VCaP (cell line): ENCODE data around the gene RBBP4.
A peak's percentile ranks its signal among the peaks of the same experiment; 100 is the strongest.

Source experiments
- H3K27ac ChIP-seq: fragments of 450-650 bp; 2 replicates; pipeline ENCODE4 v1.5.1; 2017
- CTCF ChIP-seq: fragments of 450-650 bp; conservative IDR thresholded peaks from 2 replicates; pipeline ENCODE4 v1.5.1; 2017; ENCODE audit warnings: mild to moderate bottlenecking, moderate library complexity

Gene RBBP4

GRCh38 chr1:32701421-32701911, 50.5 kb downstream of the RBBP4 start:
- TF ChIP-seq CTCF, result no peak
- H3K27ac ChIP-seq, result no peak overlapping the region

- TF ChIP-seq CTCF, result no peak
- peak overlapping the region; percentile 44; the same call in 1 of the 2 replicates for H3K27ac ChIP-seq
Measured at GRCh38 chr1:32701951-32702598, 51.1 kb downstream of the RBBP4 start.

GRCh38 chr1:32702599-32703478, 51.8 kb downstream of the RBBP4 start, which contains the start of gene SYNC:
TSS of gene SYNC (minus strand) at chr1:32702770. CDS start at chr1:32702660, 110 bp downstream.
- peak within 1 kb of the TSS; percentile 44; the same call in 1 of the 2 replicates for H3K27ac ChIP-seq
- no peak for TF ChIP-seq CTCF

GRCh38 chr1:32703479-32704291, 52.7 kb downstream of the RBBP4 start:
- no peak for TF ChIP-seq CTCF
- H3K27ac ChIP-seq, result no peak overlapping the region

- no peak for TF ChIP-seq CTCF
- no peak overlapping the region for H3K27ac ChIP-seq
Measured at GRCh38 chr1:32705516-32705915, 54.5 kb downstream of the RBBP4 start.

GRCh38 chr1:32706491-32706890, 55.5 kb downstream of the RBBP4 start:
- peak overlapping the region; percentile 59 for H3K27ac ChIP-seq
- no peak for TF ChIP-seq CTCF
